KMS-11 (cell line): Measurements from ENCODE around the gene PEX10.

ENCODE experiments used
- H2AFZ ChIP-seq: fragments of 200-600 bp; sonication (generic); 2 replicates; pipeline ENCODE4 v1.6.1; 2016; ENCODE audit warnings: antibody characterized with exemption, mixed run types, low read depth
- H3K27ac ChIP-seq: fragments of 200-600 bp; sonication (generic); 2 replicates; pipeline ENCODE4 v1.6.1; 2016; ENCODE audit warnings: mild to moderate bottlenecking, mixed run types
- H3K27me3 ChIP-seq: fragments of 200-600 bp; sonication (generic); 2 replicates; pipeline ENCODE4 v1.6.1; 2017; ENCODE audit warnings: mild to moderate bottlenecking, low read depth, mixed run types, moderate library complexity; ENCODE audit not compliant: insufficient read depth
- H3K36me3 ChIP-seq: fragments of 200-600 bp; sonication (generic); 2 replicates; pipeline ENCODE4 v1.6.1; 2017; ENCODE audit warnings: mild to moderate bottlenecking, mixed run types; ENCODE audit not compliant: insufficient read depth
- H3K4me1 ChIP-seq: fragments of 200-600 bp; sonication (generic); 2 replicates; pipeline ENCODE4 v1.6.1; 2016; ENCODE audit warnings: mild to moderate bottlenecking, low read depth, mixed run types; ENCODE audit not compliant: poor library complexity, severe bottlenecking
- H3K4me2 ChIP-seq: fragments of 200-600 bp; sonication (generic); 2 replicates; pipeline ENCODE4 v1.7.0; 2016; ENCODE audit warnings: mild to moderate bottlenecking, mixed run types
- H3K4me3 ChIP-seq: fragments of 200-600 bp; sonication (generic); IDR thresholded peaks from 2 replicates; pipeline ENCODE4 v1.6.1; 2017; ENCODE audit warnings: low read depth, low read length, mixed read lengths; ENCODE audit not compliant: insufficient read depth
- H3K79me2 ChIP-seq: fragments of 200-600 bp; sonication (generic); 2 replicates; pipeline ENCODE4 v1.6.1; 2016; ENCODE audit warnings: low read depth, mixed run types; ENCODE audit not compliant: insufficient read depth
- H3K9ac ChIP-seq: fragments of 200-600 bp; sonication (generic); 2 replicates; pipeline ENCODE4 v1.6.1; 2016; ENCODE audit warnings: mild to moderate bottlenecking, mixed run types
- H4K20me1 ChIP-seq: fragments of 200-600 bp; sonication (generic); 2 replicates; pipeline ENCODE4 v1.6.1; 2016; ENCODE audit warnings: mild to moderate bottlenecking, mixed run types; ENCODE audit not compliant: insufficient read depth
- CTCF ChIP-seq: fragments of 200-600 bp; sonication (generic); conservative IDR thresholded peaks from 2 replicates; pipeline ENCODE4 v1.6.1; 2017; ENCODE audit warnings: low read depth, mild to moderate bottlenecking, antibody characterized with exemption, low read length, moderate library complexity, mixed read lengths

The PEX10 gene

GRCh38 chr1:2383576-2383975 is 28.8 kb downstream of the PEX10 start:
- Histone ChIP-seq H2AFZ (no peak overlapping the region), H3K27ac (no peak overlapping the region), H3K36me3 (no peaks in the 10 kb centered on the region), H3K79me2 (no peaks in the 10 kb centered on the region), H3K4me2 (no peak overlapping the region), H3K9ac (no peak overlapping the region), H3K4me3 (no peak overlapping the region), H3K27me3 (peaks cover 56% of the 10 kb centered on the region), H3K4me1 (no peaks in the 10 kb centered on the region), H4K20me1 (no peaks in the 10 kb centered on the region)
- no peak for TF ChIP-seq CTCF

- H2AFZ ChIP-seq: no peak overlapping the region
- no peak overlapping the region for H3K9ac ChIP-seq
- H4K20me1 ChIP-seq: no peaks in the 10 kb centered on the region
- no peaks in the 10 kb centered on the region for H3K79me2 ChIP-seq
- no peak overlapping the region for H3K4me2 ChIP-seq
- H3K4me3 ChIP-seq: no peak overlapping the region
- peak; percentile 29; the same call in 1 of the 2 replicates for TF ChIP-seq CTCF
- H3K27ac ChIP-seq: no peak overlapping the region
- H3K27me3 ChIP-seq: peaks cover 64% of the 10 kb centered on the region
- H3K4me1 ChIP-seq: no peaks in the 10 kb centered on the region
- H3K36me3 ChIP-seq: no peaks in the 10 kb centered on the region
Measured at GRCh38 chr1:2382621-2383361, 29.6 kb downstream of the PEX10 start.

- Histone ChIP-seq H3K27me3 (peaks cover 71% of the 10 kb centered on the region), H2AFZ (no peak overlapping the region), H3K27ac (no peak overlapping the region), H3K36me3 (no peaks in the 10 kb centered on the region), H3K4me2 (no peak overlapping the region), H4K20me1 (no peaks in the 10 kb centered on the region), H3K79me2 (no peaks in the 10 kb centered on the region), H3K9ac (no peak overlapping the region), H3K4me3 (no peak overlapping the region), H3K4me1 (no peaks in the 10 kb centered on the region)
- TF ChIP-seq CTCF: peak; percentile 83
Measured at GRCh38 chr1:2381741-2382620, 30.4 kb downstream of the PEX10 start.

GRCh38 chr1:2380816-2381591 is 31.4 kb downstream of the PEX10 start:
- no peaks in the 10 kb centered on the region for H3K36me3 ChIP-seq
- H4K20me1 ChIP-seq: no peaks in the 10 kb centered on the region
- H3K4me2 ChIP-seq: no peak overlapping the region
- no peak for TF ChIP-seq CTCF
- no peak overlapping the region for H2AFZ ChIP-seq
- no peaks in the 10 kb centered on the region for H3K4me1 ChIP-seq
- peaks cover 81% of the 10 kb centered on the region for H3K27me3 ChIP-seq
- H3K79me2 ChIP-seq: no peaks in the 10 kb centered on the region
- no peak overlapping the region for H3K9ac ChIP-seq
- no peak overlapping the region for H3K4me3 ChIP-seq
- no peak overlapping the region for H3K27ac ChIP-seq
